C1 segment of cervical spinal cord (tissue), 14 donors: ENCODE data around the gene RMI2.

ENCODE experiments used
- DNase-seq, 14 donors: peaks; one replicate each; lab custom pipeline; 2025; lab: John Stamatoyannopoulos, UW

The RMI2 gene

DNA sequence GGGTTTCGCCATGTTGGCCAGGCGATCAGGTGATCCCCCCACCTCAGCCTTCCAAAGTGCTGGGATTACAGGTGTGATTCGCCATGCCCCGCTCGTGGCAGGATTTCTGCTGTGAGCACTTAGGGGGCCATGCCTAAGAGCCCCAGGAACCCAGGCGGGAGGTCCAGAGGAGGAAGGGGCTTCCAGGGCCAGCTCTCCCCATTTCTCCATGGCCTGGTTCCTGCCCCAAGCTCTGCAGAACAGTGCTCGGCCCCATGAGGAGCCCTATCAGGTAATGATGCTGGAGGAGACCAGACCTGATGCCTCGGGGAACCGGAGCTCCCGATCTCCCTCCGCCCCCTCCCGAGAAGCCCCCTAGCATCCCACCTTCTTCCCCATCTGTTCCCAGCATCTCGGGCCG, 53.6 kb downstream of the RMI2 start:
- no peak for DNase-seq

DNA sequence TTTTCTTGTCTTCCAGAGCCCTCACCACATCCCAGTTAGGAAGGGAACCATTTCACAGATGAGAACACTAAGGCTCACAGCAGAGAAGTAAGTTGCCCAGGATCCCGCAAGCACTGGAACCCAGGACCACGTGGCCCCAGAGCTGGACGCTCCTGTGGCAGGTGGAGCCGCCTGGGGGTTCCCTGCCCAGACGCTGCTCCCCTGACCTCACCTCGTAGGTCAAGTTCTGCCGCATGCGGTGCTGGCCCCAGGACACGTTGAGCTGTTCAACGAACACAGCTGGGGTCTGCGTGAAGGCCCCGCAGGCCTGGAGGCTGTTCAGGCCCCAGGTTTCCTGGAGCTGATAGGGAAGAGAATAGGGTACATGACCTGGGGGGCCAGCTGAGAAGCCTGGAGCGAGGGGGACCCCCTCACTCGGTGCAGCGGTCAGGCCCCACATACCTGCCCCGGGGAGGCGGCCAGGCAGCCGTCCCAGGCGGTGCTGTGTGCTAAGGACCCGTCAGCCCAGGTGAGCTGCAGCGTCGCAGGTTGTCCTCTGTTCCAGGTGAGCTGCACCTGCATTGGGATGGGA, 54.1 kb downstream of the RMI2 start:
- no peak for DNase-seq

DNA sequence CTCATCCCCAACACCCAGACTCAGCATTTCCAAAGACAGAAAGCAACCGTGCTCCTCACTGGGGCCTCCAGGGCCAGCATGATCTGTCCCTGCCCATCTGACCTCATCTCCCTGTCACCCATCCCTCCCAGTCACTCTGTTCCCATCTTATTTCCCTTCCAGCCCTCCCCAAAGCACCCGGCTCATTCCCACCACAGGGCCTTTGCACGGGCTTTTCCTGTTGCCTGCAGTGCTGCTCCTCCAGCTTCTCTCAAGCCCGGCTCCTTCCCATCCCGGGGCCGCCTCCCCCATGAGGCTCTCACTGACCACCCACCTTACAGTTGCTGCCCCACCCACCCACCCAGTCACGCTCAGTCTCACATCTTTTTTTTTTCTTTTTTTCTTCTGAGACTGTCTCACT, 54.8 kb downstream of the RMI2 start:
- DNase-seq, result no peak
